HG02885 (cell line): ENCODE results near the gene STARD10.
"Not testable (repeated sequence)": the region's sequence is repeated elsewhere in the genome, so short reads cannot be mapped to it uniquely, and the experiment has no call there.

ENCODE experiments used
- ATAC-seq: cut with Tn5 transposase; IDR thresholded peaks from one replicate; pipeline ENCODE4 v1.9.1; 2021; ENCODE audit warnings: mild to moderate bottlenecking; ENCODE audit not compliant: unreplicated experiment, poor library complexity

The STARD10 gene

DNA sequence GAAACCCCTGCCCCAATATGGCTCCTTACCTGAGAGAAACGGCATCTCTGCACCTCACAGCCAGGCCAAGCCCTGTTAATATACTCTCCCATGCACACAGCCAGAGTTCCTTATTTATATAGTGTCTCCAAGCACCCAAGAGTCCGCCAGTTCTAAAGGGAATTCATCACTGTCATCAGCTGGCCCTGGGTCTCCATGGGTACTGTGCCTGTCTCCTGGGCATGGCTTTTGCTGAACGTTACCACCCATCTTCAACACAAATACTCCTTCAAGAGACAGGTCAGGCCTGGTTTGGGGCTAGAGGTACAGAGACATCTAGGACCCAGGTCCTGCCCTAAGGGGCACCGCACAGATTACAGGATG lies 18.7 kb upstream of the STARD10 start:
- ATAC-seq, result no peak

- ATAC-seq, result not testable (repeated sequence)
These were observed 17.8 kb upstream of the STARD10 start for GRCh38 chr11:72811686-72812085.

GRCh38 chr11:72808331-72808798 lies 14.5 kb upstream of the STARD10 start:
- no peak for ATAC-seq

DNA sequence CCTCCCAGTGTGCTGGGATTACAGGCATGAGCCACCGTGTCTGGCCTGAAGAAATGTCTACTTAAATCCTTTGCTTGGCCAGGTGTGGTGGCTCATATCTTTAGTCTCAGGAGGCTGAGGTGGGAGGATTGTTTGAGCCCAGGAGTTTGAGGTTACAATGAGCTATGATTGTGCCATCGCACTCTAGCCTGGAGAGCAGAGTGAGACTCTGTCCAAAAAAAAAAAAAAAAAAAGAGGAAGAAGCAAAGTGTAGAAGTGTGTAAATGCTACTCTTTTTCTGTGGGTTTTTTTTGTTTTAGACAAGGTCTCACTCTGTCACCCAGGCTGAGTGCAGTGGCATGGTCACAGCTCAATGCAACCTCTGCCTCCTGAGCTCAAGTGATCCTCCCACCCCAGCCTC lies 13.9 kb upstream of the STARD10 start:
- ATAC-seq, result no peak

DNA sequence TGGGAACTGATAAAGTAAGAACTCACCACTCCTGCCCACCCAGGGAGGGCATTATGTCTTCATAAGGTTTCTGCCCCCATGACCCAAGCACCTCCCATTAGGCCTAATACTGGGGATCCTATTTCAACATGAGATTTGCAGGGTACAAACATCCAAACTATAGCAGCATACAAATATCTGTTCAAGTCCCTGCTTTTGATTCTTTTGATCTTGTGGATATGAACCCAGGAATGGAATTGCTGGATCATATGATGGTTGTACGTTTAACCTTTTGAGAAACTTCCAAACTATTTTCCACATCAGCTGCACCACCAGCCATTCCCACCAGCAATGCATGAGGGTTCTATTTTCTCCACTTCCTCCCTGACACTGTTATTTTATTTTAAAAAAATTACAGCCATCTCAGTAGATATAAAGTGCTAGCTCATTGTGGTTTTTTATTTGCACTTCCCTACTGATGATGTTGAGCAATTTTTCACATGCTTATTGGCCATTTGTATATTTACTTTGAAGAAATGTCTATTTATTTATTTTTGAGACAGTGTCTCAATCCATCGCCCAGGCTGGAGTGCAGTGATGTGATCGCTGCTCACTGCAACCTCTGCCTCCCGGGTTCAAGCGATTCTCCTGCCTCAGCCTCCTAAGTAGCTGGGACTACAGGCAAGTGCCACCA lies 13.3 kb upstream of the STARD10 start:
- no peak for ATAC-seq

DNA sequence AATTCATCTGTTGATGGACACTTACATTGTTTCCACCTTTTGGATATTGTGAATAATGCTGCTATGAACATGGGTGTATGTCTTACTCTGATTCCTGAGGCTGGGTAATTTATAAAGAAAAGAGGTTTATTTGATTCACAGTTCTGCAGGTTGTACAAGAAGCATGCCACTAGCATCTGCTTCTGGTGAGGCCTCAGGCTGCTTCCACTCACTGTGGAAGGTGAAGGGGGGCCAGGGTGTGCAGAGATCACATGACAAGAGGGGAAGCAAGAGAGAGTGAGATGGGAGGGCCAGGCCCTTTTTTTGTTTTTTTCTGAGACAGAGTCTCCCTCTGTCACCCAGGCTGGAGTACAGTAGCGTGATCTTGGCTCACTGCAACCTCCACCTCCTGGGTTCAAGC lies 12.5 kb upstream of the STARD10 start:
- ATAC-seq, result not testable (repeated sequence)

GRCh38 chr11:72805216-72805615 lies 11.4 kb upstream of the STARD10 start:
- no peak for ATAC-seq

GRCh38 chr11:72802822-72803221 lies 9.0 kb upstream of the STARD10 start:
- no peak for ATAC-seq

GRCh38 chr11:72799441-72799840 lies 5.6 kb upstream of the STARD10 start:
- ATAC-seq, result no peak

DNA sequence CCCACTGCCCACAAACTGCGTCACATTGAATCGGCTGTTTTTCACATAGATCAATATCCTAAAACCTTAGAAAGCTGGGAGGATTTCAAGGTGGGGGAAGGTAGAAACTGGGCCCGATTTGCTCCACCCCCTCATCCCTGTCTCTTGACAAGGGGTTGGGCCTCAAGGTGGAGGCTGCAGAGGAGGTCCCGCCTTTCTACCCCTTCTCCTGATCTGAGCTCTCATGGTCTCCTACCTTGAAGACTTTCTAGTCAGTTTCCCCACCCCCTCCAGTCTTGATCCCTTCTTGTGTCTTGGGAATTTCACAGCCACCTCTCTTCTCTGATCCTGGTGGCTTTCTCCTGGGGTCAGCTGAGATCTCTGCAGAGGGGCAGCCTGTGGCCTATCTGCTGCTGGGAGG lies 4.5 kb upstream of the STARD10 start:
- ATAC-seq, result no peak

DNA sequence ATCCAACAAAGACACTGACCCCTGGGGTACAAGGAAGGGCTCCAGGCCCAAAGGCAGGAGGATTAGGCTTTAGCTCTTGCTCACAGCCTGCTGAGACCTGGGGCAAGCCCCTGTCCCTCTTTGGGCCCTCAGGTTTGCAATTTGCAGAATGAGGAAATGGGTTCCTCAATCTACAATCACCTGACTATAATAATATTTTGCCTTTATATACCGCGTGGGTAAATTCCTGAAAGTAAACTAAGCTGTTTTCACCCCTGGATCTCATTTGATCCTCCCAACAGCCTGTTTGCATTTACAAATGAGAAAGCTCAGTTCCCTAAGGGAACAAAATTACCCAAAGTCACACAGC lies 797 bp downstream of the STARD10 start:
- no peak for ATAC-seq

- ATAC-seq, result no peak
These were observed 1.3 kb downstream of the STARD10 start for GRCh38 chr11:72792437-72793021.

GRCh38 chr11:72791228-72791627 lies 2.6 kb downstream of the STARD10 start:
- ATAC-seq, result not testable (repeated sequence)

DNA sequence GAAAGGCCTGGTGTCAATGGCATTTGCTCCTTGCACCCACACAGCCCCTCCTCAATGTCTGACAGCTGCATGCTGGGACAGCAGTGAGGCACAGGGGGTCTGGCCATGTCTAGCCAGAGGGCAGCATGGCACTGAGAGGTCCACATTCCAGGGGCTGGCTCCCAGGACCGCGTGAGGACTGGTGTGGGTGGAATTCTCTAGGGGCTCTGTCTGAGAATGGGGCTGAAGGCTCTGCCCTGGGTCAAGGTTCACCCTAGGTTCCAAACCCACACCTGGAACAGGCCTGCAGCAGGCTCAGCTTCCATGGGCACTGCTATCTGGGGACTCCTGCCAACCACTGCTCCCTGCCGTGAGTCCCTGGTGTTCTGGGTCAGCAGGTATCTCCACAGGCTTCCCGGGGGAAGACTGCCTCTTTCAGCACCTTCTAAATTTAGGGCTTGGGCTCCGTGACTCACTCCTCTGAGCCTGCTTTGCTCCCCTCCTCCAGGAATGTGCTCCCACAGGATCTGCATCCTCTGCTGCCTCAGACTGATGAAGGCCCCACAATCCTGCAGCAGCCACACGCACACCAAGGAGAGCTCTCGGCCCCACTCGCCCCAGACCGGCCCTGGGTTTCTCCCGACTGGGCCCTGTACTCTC lies 4.2 kb downstream of the STARD10 start:
- no peak for ATAC-seq

DNA sequence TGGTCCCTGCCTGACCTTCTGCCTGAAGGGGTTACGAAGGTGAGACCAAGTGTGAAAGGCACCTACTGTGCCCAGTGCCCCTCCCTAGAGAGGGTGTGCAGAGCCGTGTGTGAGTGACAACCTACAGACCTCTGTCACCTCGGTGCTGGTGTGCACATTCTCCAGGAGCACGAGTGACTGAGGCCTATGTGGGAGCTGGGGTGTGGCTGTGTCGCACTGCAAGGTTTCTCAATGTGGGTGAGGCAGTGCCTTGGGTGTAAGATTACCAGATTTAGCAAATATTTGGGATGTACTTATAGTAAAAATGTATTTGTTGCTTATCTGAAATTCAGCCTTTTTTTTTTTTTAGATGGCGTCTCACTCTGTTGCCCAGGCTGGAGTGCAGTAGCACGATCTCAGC lies 5.6 kb downstream of the STARD10 start:
- ATAC-seq, result no peak

- ATAC-seq, result no peak
These were observed 6.4 kb downstream of the STARD10 start for GRCh38 chr11:72787216-72788104.

DNA sequence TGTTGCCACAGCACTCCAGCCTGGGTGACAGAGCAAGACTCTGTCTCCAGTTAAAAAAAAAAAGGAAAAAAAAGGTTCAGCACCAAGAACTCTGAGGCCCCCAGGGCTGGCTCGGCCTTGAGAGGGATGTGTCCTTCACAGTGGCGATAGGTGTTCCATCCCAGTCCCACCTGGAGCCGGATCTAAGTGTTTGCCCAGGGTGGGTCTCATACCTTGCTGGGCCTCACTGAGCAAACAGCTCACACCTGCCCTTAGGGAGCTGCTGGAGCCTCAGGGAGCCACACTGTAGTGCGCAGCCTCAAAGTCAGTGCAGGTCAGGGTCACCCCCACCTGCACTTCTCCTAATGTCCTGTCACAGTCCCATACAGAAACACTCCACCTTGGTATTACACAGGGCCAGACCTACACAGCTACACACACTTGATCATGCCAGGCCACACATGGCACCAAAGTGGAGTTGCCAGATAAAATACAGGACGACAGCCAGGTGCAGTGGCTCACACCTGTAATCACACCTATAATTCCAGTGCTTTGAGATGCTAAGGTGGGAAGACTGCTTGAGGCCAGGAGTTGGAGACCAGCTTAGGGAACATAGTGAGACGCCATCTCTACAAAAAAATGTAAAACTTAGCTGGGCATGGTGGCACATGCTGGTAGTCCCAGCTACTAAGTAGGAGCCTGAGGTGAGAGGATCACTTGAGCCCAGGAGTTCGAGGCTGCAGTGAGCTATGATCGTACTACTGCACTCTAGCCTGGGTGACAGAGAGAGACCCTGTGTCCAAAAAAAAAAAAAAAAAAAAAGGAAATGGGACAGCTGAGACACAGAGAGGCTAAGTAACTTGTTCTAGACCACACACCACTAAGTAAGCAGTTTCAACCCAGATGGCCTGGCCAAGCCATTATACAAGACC lies 7.3 kb downstream of the STARD10 start:
- no peak for ATAC-seq

DNA sequence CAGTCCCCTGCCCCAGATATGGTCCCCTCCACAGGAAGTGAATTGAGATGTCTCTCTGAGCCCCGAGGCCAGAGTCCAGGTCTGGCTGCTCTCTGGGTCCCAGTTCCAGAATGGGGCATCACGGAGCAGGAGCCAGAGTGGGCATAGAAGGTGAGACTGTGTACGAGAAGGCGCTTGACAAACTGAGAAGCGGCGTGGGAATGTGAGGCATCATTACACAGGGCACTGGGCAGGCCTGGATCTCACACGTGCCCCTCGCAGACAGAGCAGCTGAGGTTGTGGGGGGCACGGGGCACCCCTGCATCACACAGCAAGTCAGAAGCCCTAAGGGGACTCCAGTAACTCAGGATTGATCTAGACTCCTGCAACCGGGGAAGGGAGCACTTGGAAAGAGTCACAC lies 9.2 kb downstream of the STARD10 start:
- no peak for ATAC-seq

DNA sequence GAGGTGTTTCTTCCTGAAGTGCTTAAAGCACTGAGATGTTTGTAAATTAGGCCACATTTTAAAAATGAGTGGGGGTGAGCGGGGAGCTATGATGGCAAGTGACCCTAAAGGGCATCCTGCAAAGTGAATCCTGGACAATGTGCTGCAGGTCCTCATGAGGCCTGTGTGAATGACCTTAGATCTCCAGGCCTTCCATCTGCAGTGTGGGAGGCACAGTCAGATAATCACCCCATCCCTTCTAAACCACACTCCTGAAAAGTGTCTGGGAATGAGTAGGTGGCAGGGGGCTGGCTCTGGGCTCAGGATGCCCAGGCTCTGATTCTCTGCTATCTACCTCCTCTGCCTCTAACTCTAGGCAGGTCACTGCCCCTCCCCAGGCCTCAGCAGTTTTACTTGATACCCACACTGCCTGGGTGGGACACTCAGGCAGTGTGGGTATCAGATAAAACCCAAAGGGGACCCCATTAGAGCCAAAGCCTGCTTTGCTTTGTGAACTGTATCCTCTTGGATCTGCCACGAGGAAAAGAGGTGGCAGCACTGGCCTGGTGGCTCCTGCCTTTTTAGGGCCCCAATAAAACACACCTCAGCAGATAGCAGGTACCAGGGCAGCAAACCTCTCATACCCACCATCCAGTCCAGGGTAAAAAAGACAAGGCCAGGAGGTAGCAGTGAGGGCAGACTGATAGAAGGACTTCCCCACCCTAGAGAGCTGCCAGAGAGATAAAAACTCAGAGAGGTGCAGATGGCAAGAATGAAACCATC lies 10.5 kb downstream of the STARD10 start:
- no peak for ATAC-seq
